ENCODE measurements around the gene SCRN1.
"Not testable (repeated sequence)": the region's sequence is repeated elsewhere in the genome, so short reads cannot be mapped to it uniquely, and the experiment has no call there.

The SCRN1 gene

GRCh38 chr7:29969738-29970137, 19.9 kb downstream of the SCRN1 start:
- H3K4me3 ChIP-seq: no peak overlapping the region
- in situ Hi-C loops (cut with MboI; ENCODE audit: low sequenced_read_pairs): no loop called here
- no peaks in the 10 kb centered on the region for H3K9me3 ChIP-seq
- peaks cover 22% of the 10 kb centered on the region for H3K36me3 ChIP-seq (replicated peaks)
- H3K27me3 ChIP-seq (ENCODE audit: low read depth): no peaks in the 10 kb centered on the region
- DNase-seq (ENCODE audit: low spot score in 2 of 2): no peak
- 0 out of 2 replicates have a peak, but pooled peaks cover 2% of the 10 kb centered on the region for H3K4me1 ChIP-seq

GRCh38 chr7:29968683-29969395, 20.8 kb downstream of the SCRN1 start:
- Histone ChIP-seq H3K9me3 (no peaks in the 10 kb centered on the region), H3K4me1 (0 out of 2 replicates have a peak, but pooled peaks cover 2% of the 10 kb centered on the region), H3K4me3 (no peak overlapping the region), H3K36me3 (replicated peaks) (peaks cover 22% of the 10 kb centered on the region), H3K27me3 (ENCODE audit: low read depth) (no peaks in the 10 kb centered on the region)
- in situ Hi-C loops (cut with MboI; ENCODE audit: low sequenced_read_pairs): no loop called here
- no peak for DNase-seq (ENCODE audit: low spot score in 2 of 2)

- H3K4me3 ChIP-seq: no peak overlapping the region
- in situ Hi-C loops (cut with MboI; ENCODE audit: low sequenced_read_pairs): no loop called here
- H3K4me1 ChIP-seq: no peaks in the 10 kb centered on the region
- no peak for DNase-seq (ENCODE audit: low spot score in 2 of 2)
- H3K9me3 ChIP-seq: no peaks in the 10 kb centered on the region
- H3K27me3 ChIP-seq (ENCODE audit: low read depth): no peaks in the 10 kb centered on the region
- peaks cover 27% of the 10 kb centered on the region for H3K36me3 ChIP-seq (replicated peaks)
Observed at GRCh38 chr7:29965030-29965429, 24.6 kb downstream of the SCRN1 start.

- H3K36me3 ChIP-seq (replicated peaks): peaks cover 8% of the 10 kb centered on the region
- in situ Hi-C loops (cut with MboI; ENCODE audit: low sequenced_read_pairs): no loop called here
- H3K27me3 ChIP-seq (ENCODE audit: low read depth): no peaks in the 10 kb centered on the region
Observed at GRCh38 chr7:29962035-29962434, 27.6 kb downstream of the SCRN1 start.

GRCh38 chr7:29961611-29962010, 28.0 kb downstream of the SCRN1 start:
- H3K9me3 ChIP-seq; H3K36me3 ChIP-seq (replicated peaks); DNase-seq (ENCODE audit: low spot score in 2 of 2); in situ Hi-C loops (cut with MboI; ENCODE audit: low sequenced_read_pairs); H3K27me3 ChIP-seq (ENCODE audit: low read depth); H3K4me1 ChIP-seq; H3K4me3 ChIP-seq: not testable (repeated sequence)

More at GRCh38 chr7:29962035-29962434, 27.6 kb downstream of the SCRN1 start:
- no peaks in the 10 kb centered on the region for H3K4me1 ChIP-seq
- H3K4me3 ChIP-seq: no peak overlapping the region
- no peaks in the 10 kb centered on the region for H3K9me3 ChIP-seq
- DNase-seq (ENCODE audit: low spot score in 2 of 2): no peak

- in situ Hi-C loops (cut with MboI; ENCODE audit: low sequenced_read_pairs): loop anchor here (10.0 kb wide), 1 partner anchor 106 kb away; no protein-coding TSS in a partner anchor
- H3K36me3 ChIP-seq (replicated peaks): peaks cover 24% of the 10 kb centered on the region
- no peak overlapping the region for H3K4me3 ChIP-seq
- no peaks in the 10 kb centered on the region; the same call in 1 of the 2 replicates for H3K4me1 ChIP-seq
- no peak for DNase-seq (ENCODE audit: low spot score in 2 of 2)
- no peaks in the 10 kb centered on the region for H3K9me3 ChIP-seq
- H3K27me3 ChIP-seq (ENCODE audit: low read depth): no peaks in the 10 kb centered on the region
Observed at GRCh38 chr7:29958667-29959358, 30.8 kb downstream of the SCRN1 start.

GRCh38 chr7:29957521-29958310, 31.9 kb downstream of the SCRN1 start:
- no peaks in the 10 kb centered on the region for H3K9me3 ChIP-seq
- H3K27me3 ChIP-seq (ENCODE audit: low read depth): no peaks in the 10 kb centered on the region
- H3K4me3 ChIP-seq: no peak overlapping the region
- H3K36me3 ChIP-seq (replicated peaks): peaks cover 31% of the 10 kb centered on the region
- DNase-seq (ENCODE audit: low spot score in 2 of 2): no peak
- H3K4me1 ChIP-seq: no peaks in the 10 kb centered on the region; the same call in 1 of the 2 replicates
- in situ Hi-C loops (cut with MboI; ENCODE audit: low sequenced_read_pairs): loop anchor here (10.0 kb wide), 1 partner anchor 107 kb away; no protein-coding TSS in a partner anchor

- Histone ChIP-seq H3K4me1 (no peaks in the 10 kb centered on the region; the same call in 1 of the 2 replicates), H3K4me3 (no peak overlapping the region), H3K27me3 (ENCODE audit: low read depth) (no peaks in the 10 kb centered on the region), H3K9me3 (no peaks in the 10 kb centered on the region), H3K36me3 (replicated peaks) (peaks cover 37% of the 10 kb centered on the region)
- no peak for DNase-seq (ENCODE audit: low spot score in 2 of 2)
- in situ Hi-C loops (cut with MboI; ENCODE audit: low sequenced_read_pairs): loop anchor here (10.0 kb wide), 1 partner anchor 108 kb away; no protein-coding TSS in a partner anchor
Observed at GRCh38 chr7:29956487-29956836, 33.1 kb downstream of the SCRN1 start.

GRCh38 chr7:29955799-29956486, 33.7 kb downstream of the SCRN1 start:
- DNase-seq (ENCODE audit: low spot score in 2 of 2): no peak
- H3K9me3 ChIP-seq: no peaks in the 10 kb centered on the region

GRCh38 chr7:29955075-29955792, 34.4 kb downstream of the SCRN1 start:
- no peak for DNase-seq (ENCODE audit: low spot score in 2 of 2)
- H3K36me3 ChIP-seq (replicated peaks): peaks cover 45% of the 10 kb centered on the region
- no peaks in the 10 kb centered on the region; the same call in 1 of the 2 replicates for H3K4me1 ChIP-seq
- H3K27me3 ChIP-seq (ENCODE audit: low read depth): no peaks in the 10 kb centered on the region
- H3K4me3 ChIP-seq: no peak overlapping the region
- H3K9me3 ChIP-seq: no peaks in the 10 kb centered on the region
- in situ Hi-C loops (cut with MboI; ENCODE audit: low sequenced_read_pairs): loop anchor here (10.0 kb wide), 1 partner anchor 110 kb away; no protein-coding TSS in a partner anchor

More at GRCh38 chr7:29955799-29956486, 33.7 kb downstream of the SCRN1 start:
- Histone ChIP-seq H3K4me3 (no peak overlapping the region), H3K36me3 (replicated peaks) (peaks cover 43% of the 10 kb centered on the region), H3K27me3 (ENCODE audit: low read depth) (no peaks in the 10 kb centered on the region), H3K4me1 (no peaks in the 10 kb centered on the region; the same call in 1 of the 2 replicates)
- in situ Hi-C loops (cut with MboI; ENCODE audit: low sequenced_read_pairs): loop anchor here (10.0 kb wide), 1 partner anchor 109 kb away; no protein-coding TSS in a partner anchor

GRCh38 chr7:29953726-29954347, 35.8 kb downstream of the SCRN1 start:
- no peak overlapping the region for H3K4me3 ChIP-seq
- H3K27me3 ChIP-seq (ENCODE audit: low read depth): no peaks in the 10 kb centered on the region
- peaks cover 51% of the 10 kb centered on the region for H3K36me3 ChIP-seq (replicated peaks)
- no peaks in the 10 kb centered on the region; the same call in 1 of the 2 replicates for H3K4me1 ChIP-seq
- no peaks in the 10 kb centered on the region for H3K9me3 ChIP-seq
- no peak for DNase-seq (ENCODE audit: low spot score in 2 of 2)
- in situ Hi-C loops (cut with MboI; ENCODE audit: low sequenced_read_pairs): loop anchor here (10.0 kb wide), 1 partner anchor 111 kb away; no protein-coding TSS in a partner anchor

- Histone ChIP-seq H3K9me3 (no peaks in the 10 kb centered on the region), H3K36me3 (replicated peaks) (peaks cover 71% of the 10 kb centered on the region), H3K27me3 (ENCODE audit: low read depth) (no peaks in the 10 kb centered on the region), H3K4me3 (no peak overlapping the region), H3K4me1 (no peaks in the 10 kb centered on the region)
- in situ Hi-C loops (cut with MboI; ENCODE audit: low sequenced_read_pairs): loop anchor here (10.0 kb wide), 1 partner anchor 114 kb away; no protein-coding TSS in a partner anchor
- no peak for DNase-seq (ENCODE audit: low spot score in 2 of 2)
Observed at GRCh38 chr7:29951206-29951605, 38.4 kb downstream of the SCRN1 start.
